GM18526 (cell line): Measurements from ENCODE around the gene C19orf12.

Experiments used
- POLR2A ChIP-seq: IDR thresholded peaks from 3 replicates; pipeline ENCODE4 v1.6.1; 2011; ENCODE audit not compliant: insufficient read length; ENCODE audit errors: extremely low read depth

C19orf12 gene

DNA sequence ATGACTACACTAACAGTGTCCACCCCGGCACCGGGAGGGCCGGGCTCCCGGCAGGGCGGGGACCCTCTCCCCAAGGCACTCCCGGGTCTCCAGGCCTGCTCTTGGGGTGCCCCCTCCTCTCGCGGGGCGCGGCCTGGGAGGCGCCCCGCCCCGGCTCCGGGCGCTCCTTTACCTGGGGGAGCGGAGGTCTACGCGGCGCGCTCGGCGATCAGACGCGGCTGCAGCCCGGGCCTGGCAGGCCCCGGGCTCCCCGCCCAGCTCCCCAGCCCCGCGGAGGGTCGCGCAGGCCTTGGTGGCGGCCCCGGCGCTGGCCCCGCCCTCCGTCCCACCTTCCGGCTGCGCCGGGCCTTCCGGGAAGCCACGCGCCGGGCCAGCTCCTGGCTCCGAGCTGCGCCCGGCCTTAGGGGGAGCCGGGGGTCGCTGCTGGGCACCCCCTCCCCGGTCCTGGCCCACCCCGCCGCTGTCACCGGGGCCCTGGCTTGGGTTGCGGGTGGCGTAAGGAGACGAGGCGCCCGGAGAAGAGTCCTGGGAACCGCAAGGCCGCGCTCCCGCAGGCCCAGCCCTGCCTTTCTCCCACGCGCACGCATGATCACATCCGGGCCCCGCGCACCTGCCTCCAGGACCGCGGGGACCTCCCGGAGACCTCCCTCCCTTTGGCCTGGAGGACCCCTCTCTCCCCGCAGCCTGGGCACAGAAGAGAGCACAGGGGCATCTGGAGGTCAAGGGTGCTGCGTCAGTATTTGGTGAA is at the start of gene C19orf12:
Gene C19orf12 (minus strand): TSS at position 309 of the 748 bp plus-strand sequence. CDS start 6,848 bp downstream, outside the sequence.
- TF ChIP-seq POLR2A: peak; percentile 91

DNA sequence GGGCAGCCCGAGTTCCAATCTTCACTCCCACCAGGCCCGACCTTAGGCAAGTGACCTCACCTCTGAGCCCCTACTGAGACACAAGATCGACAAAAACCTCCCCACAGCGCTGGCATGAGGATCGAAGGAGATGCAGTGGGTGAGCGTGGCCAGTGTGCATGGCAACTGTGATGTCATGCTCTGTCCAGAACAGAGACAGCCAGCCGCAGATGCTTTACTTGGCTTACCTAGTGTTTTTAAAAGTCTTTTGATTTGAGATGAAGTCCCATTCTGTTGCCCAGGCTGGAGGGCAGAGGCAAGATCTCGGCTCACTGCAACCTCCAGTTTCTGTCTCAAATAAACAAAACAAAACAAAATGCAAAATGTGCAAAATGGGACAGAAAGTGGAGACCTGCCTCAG is 49.3 kb upstream of the C19orf12 start:
- TF ChIP-seq POLR2A: no peak

DNA sequence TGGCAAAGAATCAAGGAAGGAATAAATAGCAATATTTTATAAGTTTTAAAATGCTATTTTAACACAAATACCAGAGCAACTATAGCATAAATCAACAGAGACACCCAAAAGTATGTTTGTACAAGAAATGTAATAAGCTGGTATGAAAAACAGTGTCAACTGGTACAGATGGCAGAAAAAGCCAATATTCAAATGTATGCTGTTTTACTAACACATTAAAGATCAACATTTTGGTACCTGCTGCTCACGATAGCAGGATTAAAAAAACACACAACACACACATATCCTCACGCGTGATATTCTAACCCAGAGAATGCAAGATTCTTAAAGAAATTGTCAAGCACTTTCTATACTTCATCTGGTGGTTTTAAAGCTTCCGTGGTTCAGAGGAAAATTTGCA is 48.1 kb upstream of the C19orf12 start:
- no peak for TF ChIP-seq POLR2A

DNA sequence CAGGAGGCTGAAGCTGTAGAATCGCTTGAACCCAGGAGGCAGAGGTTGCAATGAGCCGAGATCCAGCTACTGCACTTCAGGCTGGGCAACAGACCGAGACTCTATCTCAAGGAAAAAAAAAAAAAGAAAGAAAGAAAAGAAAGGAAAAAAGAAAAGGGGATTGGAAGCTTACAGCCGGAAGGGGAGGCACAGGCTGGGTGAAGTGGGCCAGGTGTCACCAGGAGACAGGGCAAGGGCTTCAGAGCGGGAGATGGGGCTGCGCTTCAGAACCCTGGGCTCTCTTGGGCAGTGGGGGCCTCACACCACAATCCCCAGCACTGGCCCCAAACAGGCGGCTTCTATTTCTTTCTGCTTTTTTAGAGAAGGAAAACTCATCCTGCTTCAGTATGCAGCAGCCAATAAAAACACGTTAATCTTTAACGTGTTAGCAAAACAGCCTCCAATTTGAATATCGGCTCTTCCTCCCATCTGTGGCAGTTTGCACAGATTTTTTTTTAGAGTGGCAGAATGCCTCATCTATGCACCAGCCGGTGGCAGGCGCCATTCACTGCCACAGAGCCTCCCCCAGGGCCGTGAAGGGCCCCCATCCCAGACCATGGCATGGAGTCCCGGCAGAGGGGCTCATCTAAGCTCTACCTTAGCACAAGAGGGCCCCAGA is 46.6 kb upstream of the C19orf12 start:
- TF ChIP-seq POLR2A: no peak

GRCh38 chr19:29760752-29761502 is 45.9 kb upstream of the C19orf12 start:
- TF ChIP-seq POLR2A: no peak

DNA sequence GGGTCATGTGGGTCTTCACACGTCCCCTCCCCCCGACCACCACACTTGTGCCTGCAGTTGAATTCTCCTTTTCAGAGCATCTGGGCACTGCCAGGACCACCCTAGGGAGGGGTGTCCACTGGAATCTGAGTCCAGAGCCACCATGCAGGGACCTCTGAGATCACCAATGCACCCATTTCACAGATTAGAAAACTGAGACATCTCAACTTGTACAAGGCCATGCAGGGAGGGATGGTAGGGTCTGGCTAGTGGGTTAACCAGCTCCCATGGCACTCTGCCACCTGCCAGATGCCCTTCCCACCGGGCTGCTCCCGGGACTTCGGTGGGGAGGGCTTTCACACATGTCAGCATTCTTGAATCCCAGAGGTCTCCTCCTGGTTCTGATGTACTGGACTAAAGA is 44.3 kb upstream of the C19orf12 start:
- no peak for TF ChIP-seq POLR2A

DNA sequence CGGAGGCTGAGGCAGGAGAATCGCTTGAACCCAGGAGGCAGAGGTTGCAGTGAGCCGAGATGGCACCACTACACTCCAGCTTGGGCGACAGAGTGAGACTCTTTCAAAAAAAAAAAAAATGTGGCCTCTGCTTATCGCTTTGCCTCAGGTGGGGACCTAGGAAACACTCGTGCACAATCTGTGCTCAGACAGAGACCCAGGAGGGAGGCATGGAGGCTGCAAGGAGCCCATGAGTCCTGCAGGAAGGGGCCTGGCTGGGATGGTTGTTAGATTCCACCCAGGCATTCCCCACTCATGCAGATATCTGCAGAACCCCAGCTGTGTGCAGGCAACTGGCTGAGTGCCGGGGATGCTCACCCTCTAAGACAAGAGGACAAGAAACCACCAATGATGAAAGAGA is 43.8 kb upstream of the C19orf12 start:
- TF ChIP-seq POLR2A: no peak

DNA sequence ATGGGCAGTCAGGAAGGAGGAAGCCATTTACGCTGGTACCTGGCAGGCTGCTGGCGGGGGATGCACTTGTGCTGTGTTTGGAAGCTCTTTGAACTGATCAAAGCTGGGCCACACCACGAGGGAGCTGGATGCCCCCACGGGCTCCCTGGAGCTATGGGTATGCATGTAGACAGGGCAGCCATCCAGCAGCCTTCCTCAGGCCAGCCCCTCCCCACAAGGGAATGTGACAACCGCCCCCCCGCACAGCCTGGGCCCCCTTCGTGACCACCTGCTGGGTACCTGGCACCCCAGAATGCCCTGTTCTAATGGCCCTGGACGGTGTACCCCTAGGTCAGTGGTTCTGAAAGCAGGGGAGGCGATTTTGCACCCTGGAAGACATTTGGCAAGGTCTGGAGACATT is 42.5 kb upstream of the C19orf12 start:
- TF ChIP-seq POLR2A: no peak

- no peak for TF ChIP-seq POLR2A
Measured at GRCh38 chr19:29753934-29754305, 38.9 kb upstream of the C19orf12 start.

DNA sequence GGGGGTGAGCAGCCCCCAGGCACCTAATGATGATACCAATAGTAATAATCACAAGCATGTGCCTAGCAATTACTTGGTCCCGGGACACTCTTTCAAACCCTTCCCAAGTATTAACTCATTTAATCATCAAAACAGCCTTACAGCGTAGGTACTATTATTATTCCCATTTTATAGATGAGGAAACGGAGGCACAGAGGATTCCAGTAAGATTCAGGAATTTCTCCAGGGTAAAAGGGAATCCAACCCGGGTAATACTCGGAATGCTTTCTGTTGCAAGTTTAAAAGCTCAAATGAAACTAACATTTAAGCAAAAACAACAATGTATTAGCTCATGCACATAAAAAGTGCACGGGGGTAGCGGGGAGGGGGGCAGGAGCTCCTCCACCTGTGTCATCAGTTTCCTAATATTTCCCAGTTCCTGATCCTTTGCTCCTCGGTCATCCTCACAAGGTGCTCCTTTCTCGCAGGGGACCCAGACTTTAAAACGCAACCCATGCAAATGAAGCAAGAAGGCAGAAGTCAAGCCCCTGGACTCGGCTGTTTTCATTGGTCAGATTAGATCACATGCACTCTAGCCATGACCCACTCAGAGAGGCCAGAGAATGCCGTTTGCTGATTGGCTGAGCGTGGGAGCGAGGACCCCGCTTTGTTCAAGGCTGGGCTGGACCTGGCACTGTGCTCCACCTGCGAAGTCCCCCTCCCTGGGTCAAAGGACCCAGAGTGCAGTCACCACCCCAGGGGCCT is 38.3 kb upstream of the C19orf12 start:
- no peak for TF ChIP-seq POLR2A

DNA sequence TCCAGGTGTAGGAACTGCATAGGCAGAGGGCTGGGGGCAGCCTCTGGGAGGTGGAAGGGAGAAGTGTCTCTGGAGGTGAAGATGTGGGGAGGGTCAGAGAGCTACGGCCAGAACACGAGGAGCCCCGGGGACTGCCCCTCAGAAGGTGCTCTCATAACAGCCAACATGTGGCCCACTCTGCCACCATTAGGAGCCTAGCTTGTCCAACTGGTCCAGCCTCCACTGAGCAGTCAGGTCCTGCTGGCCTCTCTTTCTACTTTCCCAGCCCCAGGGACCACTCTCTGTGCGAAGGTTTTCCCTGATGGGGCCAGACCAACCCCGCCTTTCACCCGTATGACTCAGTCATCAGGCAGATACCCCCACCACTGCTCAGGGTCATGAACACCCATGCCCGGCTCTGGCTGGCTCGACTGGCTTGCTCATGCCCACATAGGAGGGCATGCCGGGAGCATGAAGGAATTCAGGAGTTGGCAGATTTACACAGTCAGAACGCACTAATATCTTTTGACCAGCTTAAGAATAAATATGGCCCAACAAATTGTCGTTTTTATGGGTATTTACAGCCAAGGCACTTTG is 37.5 kb upstream of the C19orf12 start:
- TF ChIP-seq POLR2A: no peak

DNA sequence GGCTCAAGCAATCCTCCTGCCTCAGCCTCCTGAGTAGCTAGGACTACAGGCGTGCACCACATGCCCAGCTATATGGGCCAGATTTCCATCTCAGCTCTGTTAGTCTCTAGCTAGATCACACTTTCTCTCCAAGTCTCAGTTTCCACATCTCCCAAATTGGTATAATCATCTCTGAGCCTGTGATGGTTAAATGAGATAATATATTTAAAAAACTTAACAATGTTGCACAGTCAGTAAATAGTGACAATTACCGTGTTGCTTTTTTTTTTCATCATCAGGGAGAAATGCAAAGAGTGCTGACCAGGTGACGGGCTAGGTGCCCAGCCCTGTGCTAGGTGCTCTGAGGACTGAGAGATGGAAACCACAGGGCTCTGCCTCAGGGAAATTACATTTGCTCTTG is 36.9 kb upstream of the C19orf12 start:
- no peak for TF ChIP-seq POLR2A

DNA sequence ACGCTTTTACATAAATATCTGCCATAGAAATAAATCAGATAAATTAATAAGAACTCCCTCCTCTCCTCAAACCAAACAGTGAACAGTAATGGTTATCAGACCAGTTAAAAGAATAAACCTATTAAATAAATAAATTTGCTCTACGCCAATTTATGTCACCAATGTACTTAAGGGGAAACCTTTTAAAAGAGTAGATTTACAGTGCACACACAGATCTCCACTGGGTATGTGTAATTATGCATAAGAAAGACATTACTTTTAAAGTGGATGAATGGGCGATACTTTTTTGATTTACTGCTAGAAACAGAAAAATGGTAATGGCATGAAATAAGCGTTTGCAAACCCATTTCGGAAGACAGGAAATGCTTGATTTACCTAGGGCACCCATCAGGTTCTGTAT is 34.9 kb upstream of the C19orf12 start:
- no peak for TF ChIP-seq POLR2A

DNA sequence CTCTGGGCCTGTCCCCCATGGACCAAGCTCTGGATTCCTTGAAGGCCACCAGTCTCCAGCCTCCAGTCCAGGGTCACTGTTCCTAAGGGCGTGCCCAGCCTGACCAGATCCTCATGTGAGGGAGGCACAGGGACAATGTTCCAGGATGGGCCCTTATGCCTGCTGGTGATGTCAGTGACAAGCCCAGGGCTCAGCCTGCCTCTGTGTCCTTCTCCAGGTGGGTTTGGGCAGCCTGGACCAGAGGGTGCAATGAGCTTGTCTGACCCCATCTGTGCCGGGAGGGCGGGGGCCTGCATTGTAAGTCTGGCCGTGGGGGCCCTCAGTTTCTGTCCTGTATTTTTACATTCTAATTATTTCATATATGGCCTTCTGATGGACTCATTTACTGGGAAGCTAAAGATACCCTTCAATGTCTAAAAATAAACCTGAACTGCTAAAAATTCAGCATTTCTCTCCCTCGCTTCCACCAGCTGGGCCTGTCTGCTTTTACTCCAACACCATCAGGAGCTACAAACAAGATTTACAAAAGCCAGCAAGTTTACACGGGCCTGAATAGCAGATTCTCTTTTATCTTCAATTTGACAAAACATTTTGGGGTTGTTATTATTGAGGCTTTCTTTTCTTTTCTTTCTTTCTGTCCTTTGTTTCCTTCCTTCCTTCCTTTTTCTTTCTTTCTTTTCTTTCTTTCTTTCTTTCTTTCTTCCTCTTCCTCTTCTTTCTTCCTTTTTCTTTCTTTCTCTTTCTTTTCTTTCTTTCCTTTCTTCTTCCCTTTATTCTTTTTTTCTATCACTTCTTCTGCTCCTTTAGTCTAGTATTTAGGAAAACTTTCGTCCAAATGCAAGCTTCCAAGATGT is 34.2 kb upstream of the C19orf12 start:
- no peak for TF ChIP-seq POLR2A
